GM10266 (cell line): ENCODE results near the gene RALY.

Experiments used
- DNase-seq: peaks from one replicate; pipeline ENCODE4 v3.0.0; 2012; ENCODE audit errors: extremely low spot score
- TF ChIP-seq, protein P1 (sequence below): IDR thresholded peaks from 2 replicates; pipeline ENCODE4 v1.5.1; 2012; ENCODE audit warnings: mild to moderate bottlenecking, low read depth; ENCODE audit not compliant: control insufficient read depth, insufficient read depth; ENCODE audit errors: missing control alignments

RALY gene

DNA sequence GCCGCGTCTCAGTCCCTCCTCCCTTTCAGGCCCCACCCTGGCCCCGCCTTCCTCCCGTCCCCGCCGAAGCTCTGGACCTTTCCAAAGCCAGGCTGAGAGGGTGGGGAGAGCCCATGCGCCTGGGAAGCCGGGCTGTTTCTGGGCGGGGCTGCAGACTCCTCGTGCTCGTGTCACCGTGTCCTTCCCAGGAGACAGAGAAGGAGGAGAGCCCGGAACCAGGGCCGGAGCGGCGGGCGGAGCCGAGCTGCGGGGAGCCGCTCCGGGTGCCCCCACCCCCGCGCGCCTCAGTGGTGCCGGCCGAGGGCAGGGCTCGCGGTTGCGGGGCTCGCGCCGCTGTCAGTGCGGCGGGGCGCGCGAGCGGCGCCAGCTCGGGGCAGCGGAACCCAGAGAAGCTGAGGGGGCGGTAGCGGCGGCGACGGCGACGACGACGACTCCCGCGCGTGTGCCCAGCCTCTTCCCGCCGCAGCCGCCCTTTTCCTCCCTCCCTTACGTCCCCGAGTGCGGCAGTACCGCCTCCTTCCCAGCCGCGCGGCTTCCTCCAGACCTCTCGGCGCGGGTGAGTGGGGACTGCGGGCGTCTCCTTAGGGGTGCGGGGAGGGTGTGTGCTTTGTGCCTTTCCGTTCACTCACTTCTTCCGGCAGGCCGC lies at the start of gene RALY:
RALY (plus strand) TSS at position 336 of the 646 bp plus-strand sequence. CDS start 78,164 bp downstream, outside the sequence.
- TF ChIP-seq, protein P1, sequence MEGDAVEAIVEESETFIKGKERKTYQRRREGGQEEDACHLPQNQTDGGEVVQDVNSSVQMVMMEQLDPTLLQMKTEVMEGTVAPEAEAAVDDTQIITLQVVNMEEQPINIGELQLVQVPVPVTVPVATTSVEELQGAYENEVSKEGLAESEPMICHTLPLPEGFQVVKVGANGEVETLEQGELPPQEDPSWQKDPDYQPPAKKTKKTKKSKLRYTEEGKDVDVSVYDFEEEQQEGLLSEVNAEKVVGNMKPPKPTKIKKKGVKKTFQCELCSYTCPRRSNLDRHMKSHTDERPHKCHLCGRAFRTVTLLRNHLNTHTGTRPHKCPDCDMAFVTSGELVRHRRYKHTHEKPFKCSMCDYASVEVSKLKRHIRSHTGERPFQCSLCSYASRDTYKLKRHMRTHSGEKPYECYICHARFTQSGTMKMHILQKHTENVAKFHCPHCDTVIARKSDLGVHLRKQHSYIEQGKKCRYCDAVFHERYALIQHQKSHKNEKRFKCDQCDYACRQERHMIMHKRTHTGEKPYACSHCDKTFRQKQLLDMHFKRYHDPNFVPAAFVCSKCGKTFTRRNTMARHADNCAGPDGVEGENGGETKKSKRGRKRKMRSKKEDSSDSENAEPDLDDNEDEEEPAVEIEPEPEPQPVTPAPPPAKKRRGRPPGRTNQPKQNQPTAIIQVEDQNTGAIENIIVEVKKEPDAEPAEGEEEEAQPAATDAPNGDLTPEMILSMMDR = no peak
- peak; percentile 97 for DNase-seq

DNA sequence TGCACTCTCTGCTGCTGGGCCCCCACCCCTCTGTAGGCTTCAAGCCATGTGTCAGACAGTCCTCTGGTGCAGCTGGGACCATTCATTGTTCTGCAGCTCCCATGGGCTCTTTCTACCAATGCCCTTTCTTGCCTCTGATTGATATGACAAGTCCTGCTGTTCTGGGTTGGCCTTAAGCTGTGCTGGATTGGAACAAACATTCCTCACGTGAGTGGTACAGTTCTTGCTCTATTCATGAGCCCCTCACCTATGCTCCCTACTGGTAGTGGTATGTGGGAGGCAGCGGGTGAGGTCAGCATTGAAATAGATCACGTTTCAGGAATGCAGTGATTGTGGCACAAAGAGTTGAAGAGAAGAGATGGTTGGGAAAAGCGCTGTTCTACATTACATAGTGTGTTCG lies 48.8 kb upstream of the RALY start:
- TF ChIP-seq, protein P1 = no peak
- DNase-seq = no peak

DNA sequence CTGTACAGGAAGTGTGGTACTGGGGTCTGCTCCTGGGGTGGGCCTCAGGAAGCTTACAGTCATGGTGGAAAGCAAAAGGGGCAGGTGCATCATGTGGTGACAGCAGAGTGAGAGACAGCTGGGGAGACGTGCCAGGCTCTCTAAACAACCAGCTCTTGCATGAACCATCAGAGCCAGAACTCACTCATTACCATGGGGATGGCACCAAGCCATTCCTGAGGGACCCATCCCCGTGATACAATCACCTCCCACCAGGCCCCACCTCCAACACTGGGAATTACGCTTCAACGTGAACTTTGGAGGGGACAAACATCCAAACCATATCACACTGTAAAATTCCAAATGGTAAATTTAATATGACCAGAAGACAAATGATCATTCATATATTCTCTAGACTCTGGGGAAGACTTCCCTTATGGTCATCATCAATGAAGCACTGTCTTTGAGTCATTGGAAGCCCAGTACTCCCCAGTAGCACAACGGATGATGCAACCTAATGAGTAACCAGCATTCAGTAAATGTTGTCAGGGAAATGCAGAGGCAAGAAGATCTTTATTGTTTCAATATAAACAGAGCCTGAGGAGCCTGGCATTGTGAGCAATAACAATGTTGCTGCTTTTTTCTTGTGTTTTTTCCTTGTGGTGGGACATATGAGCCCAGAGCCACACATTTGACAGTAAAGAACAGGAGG lies 48.2 kb upstream of the RALY start:
- no peak for DNase-seq

DNA sequence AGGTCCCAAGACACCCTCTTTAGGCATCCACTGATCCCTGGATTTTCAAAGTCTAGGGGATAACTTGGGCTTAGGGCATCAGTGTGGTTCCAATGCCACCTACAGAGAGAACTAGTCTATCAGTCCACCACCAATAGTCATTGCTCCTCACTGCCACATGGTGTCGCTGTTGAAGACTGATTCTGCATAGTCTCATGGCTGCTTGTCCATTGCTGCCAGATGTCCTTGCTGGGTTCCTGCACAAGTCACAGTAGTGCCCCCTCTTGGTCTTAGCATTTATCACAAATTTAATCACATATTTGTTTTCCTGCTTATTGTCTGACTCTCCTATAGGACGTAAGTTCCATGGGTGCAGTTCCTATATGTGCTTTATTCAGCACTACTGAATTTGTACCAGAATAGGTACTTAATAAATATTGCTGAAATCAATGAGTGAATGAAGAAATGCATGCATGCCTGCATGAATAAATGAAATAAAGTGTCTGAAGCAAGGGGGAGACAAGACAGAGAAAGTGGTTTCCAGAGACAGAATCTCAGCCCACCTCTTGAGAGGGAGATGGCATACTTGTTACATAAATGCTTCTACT lies 45.9 kb upstream of the RALY start:
- peak; percentile 47 for DNase-seq
- TF ChIP-seq, protein P1 = peak; percentile 49

More for the DNA sequence above, 48.2 kb upstream of the RALY start:
- TF ChIP-seq, protein P1 = no peak

DNA sequence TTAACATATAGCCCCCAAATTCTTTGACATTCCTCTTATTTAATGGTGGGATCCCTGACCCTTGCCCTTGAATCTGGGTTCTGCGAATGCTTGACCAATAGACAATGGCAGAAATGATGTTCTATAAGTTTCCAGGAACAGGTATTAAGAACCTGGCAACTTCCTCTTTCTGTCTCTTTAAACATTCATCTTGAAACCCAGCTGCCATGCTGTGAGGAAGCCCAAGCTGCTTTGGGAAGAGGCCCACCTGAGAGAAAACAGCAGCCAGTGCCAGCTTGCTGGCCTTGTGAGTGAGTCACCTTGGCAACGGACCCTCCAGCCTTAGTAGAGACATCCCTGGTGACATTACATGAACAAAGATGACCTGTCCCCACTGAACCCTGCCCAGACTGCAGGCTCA lies 45.2 kb upstream of the RALY start:
- TF ChIP-seq, protein P1 = no peak

DNA sequence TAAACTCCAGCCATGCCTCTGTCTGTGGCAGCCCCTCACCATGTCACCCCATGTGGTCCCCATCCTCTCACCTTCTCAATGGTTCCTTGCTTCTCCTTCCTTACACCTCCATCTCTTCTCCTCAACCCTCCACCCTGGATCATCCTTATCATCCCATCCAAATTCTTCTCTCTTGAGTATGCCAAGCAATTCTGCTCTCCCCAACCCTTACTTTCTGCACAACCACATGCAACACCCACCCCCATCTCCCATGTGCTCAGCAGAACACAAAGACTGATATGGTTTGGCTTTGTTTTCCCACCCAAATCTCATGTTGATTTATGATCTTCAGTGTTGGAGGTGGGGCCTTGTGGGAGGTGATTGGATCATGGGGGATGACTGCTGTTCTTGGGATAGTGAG lies 42.5 kb upstream of the RALY start:
- TF ChIP-seq, protein P1 = no peak
- no peak for DNase-seq

More for the DNA sequence above, 45.2 kb upstream of the RALY start:
- DNase-seq = no peak

DNA sequence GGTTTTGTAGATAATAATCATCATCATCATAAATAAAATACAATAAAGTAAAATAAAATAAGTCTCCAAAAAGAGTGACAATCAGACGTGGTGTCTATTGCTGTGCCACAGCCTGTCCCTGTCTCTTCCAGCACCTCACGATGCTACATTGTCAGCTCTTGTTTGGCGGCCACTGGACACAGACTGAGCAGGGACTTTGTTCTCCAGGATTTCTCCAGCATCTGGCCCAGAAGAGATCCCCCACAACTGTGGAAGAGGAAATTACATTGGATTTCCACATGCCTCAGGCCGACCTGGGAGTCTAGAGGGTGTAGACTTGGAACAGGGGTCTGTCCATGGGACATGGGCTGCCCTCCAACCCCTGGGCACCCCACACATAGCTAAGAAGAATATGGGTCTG lies 39.2 kb upstream of the RALY start:
- no peak for DNase-seq
- TF ChIP-seq, protein P1 = no peak
